T-helper 1 cell treated with Interleukin-12 subunit alpha and Interleukin-12 subunit beta and Interleukin-4 antibody, amounts not matched to agents 30 μg/mL and 1 μg/mL, for 36 hours (primary cell): ENCODE measurements around the gene POLA2.
"Not testable (repeated sequence)": the region's sequence is repeated elsewhere in the genome, so short reads cannot be mapped to it uniquely, and the experiment has no call there.

ENCODE experiments used
- H3K27ac Mint-ChIP-seq: one replicate; pipeline ENCODE4 v1.8.0; 2021; ENCODE audit warnings: mild to moderate bottlenecking, mixed read lengths
- H3K27me3 Mint-ChIP-seq: one replicate; pipeline ENCODE4 v1.8.0; 2021; ENCODE audit warnings: low read depth, mixed read lengths
- H3K36me3 Mint-ChIP-seq: one replicate; pipeline ENCODE4 v1.8.0; 2021; ENCODE audit warnings: low read depth, mixed read lengths
- H3K4me1 Mint-ChIP-seq: one replicate; pipeline ENCODE4 v1.8.0; 2021; ENCODE audit warnings: low read depth, mixed read lengths
- H3K4me3 Mint-ChIP-seq: one replicate; pipeline ENCODE4 v1.8.0; 2021; ENCODE audit warnings: mild to moderate bottlenecking, moderate library complexity, mixed read lengths
- H3K9me3 Mint-ChIP-seq: one replicate; pipeline ENCODE4 v1.8.0; 2021; ENCODE audit warnings: mixed read lengths

Gene POLA2

DNA sequence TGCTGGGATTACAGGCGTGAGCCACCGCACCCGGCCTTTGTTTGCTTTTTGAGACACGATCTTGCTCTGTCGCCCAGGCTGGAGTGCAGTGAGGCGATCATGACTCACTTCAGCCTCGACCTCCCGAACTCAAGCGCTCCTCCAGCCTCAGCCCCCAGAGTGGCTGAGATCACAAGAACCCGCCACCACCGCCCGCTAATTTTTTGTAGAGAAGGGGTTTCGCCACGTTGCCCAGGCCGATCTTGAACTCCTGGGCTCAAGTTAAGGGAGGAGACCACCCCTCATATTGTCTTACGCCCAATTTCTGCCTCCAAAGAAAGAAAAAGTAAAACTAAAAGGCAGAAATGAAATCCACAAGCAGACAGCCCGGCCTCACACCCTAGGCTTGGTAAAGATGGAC is 1.5 kb upstream of the POLA2 start:
- Mint-ChIP-seq H3K4me1 (peaks cover 28% of the 10 kb centered on the region), H3K36me3 (peaks cover 11% of the 10 kb centered on the region), H3K27ac (no peak overlapping the region), H3K27me3 (no peaks in the 10 kb centered on the region), H3K9me3 (no peaks in the 10 kb centered on the region), H3K4me3 (no peak overlapping the region)

DNA sequence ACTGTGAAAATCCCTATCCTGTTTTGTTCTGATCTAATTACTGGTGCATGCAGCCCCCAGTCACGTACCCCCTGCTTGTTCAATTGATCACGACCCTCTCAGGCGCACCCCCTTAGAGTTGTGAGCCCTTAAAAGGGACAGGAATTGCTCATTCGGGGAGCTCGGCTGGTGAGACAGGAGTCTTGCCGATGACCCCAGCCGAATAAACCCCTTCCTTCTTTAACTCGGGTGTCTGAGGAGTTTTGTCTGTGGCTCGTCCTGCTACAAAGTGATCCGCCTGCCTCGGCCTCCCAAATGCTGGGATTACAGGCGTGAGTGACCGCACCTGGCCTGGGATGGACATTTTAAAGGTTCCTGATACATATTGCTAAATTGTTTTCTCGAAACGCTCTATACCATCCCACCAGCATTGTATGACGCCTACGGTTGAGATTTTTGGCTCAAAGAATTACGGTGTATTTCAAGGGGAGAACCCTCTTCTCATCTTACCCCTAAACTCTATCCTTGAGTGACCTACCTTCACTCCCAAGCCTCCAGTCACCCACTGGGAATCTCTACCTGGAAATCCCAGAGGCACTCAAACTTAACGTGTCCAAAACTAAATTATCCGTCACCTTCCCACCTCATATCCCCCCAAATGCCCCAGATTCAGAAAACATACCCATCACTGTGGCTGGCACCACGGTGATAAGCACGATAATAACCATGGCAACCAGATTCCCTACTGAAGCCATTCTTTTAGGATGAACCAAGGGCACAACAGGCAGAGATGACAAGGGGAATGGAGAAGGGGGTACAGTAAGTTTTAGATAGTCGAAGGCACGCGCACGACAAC is 789 bp upstream of the POLA2 start:
- peak overlapping the region; percentile 87 for H3K27ac Mint-ChIP-seq
- H3K4me3 Mint-ChIP-seq: peak overlapping the region; percentile 87
- H3K27me3 Mint-ChIP-seq: no peaks in the 10 kb centered on the region
- no peaks in the 10 kb centered on the region for H3K9me3 Mint-ChIP-seq
- peaks cover 32% of the 10 kb centered on the region for H3K4me1 Mint-ChIP-seq
- H3K36me3 Mint-ChIP-seq: peaks cover 12% of the 10 kb centered on the region

DNA sequence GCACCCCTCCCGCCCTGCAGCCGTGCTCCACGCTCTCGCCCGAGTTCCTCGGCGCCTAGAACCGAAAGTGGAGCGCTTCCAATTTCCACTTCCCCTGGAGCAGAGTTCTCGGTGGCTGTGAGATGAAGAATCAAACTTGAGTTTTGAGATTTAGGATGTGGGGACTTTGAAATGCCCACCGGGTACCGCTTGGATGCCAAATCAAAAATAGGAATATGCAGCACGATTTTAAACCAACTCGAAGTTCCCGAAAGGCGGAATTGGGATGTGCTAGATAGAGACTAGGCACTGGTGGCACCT is 569 bp downstream of the POLA2 start:
- Mint-ChIP-seq H3K36me3 (peaks cover 18% of the 10 kb centered on the region), H3K4me3 (peak overlapping the region; percentile 87), H3K9me3 (no peaks in the 10 kb centered on the region), H3K27me3 (no peaks in the 10 kb centered on the region), H3K27ac (peak overlapping the region; percentile 87), H3K4me1 (peaks cover 38% of the 10 kb centered on the region)

DNA sequence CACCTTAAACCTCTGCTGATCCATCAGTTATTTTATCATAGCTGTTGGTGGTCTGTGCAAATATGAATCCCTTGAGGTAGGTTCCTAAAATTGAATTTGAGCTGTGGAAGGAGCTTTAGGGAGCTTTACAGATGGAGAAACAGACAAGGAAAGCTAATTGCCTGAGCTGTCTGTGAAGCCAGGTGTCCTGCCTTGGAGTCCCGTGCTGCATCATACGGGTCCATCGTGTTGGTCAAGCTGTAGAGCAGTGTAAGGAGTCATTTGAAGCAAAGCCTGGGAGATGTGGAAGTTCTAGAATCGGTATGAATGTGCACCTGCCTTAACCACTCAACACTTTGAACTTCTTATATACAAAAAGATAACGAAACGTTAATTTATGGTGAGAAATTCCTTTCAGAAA is 1.0 kb downstream of the POLA2 start:
- peak overlapping the region; percentile 87 for H3K27ac Mint-ChIP-seq
- peaks cover 19% of the 10 kb centered on the region for H3K36me3 Mint-ChIP-seq
- H3K4me1 Mint-ChIP-seq: peaks cover 38% of the 10 kb centered on the region
- no peaks in the 10 kb centered on the region for H3K9me3 Mint-ChIP-seq
- H3K4me3 Mint-ChIP-seq: peak overlapping the region; percentile 87
- H3K27me3 Mint-ChIP-seq: no peaks in the 10 kb centered on the region

DNA sequence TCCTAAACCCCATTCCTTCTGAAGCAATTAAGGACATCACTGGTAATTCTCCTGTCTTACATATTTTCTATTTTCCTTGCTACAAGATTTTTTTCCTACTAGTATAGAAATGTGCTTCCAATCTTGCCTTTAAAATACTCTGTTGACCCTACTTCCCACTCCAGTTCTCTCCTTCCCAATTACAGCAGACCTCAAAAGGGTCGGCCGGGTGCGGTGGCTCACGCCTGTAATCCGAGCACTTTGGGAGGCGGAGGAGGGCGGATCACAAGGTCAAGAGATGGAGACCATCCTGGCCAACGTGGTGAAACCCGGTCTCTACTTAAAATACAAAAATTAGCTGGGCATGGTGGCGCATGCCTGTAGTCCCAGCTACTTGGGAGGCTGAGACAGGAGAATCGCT is 3.0 kb downstream of the POLA2 start:
- H3K36me3 Mint-ChIP-seq: peaks cover 24% of the 10 kb centered on the region

DNA sequence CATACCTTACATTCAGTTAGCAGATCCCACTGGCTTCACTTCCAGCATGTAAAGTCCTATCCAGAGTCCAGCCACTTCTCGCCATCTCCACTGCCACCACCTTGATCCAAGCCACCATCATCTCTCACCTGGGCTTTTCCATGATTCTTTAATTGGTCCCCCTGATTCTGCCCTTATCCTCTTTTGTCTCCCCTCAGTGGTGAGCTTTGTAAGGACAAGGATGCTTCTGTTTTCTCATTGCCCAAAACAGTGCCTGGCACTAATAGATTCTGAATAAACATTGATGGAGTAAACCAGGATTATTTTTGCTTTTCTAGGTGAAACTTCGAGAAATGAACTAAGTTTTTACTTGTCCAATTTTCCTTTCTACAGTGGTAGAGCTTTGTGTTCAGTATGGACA is 4.4 kb downstream of the POLA2 start:
- Mint-ChIP-seq H3K9me3 (no peaks in the 10 kb centered on the region), H3K27me3 (no peaks in the 10 kb centered on the region), H3K4me3 (peak overlapping the region; percentile 5), H3K27ac (peak overlapping the region; percentile 65), H3K36me3 (peaks cover 32% of the 10 kb centered on the region), H3K4me1 (peaks cover 27% of the 10 kb centered on the region)

More for the DNA sequence above, 3.0 kb downstream of the POLA2 start:
- not testable (repeated sequence) for H3K27me3 Mint-ChIP-seq, H3K9me3 Mint-ChIP-seq
- peak overlapping the region; percentile 41 for H3K27ac Mint-ChIP-seq
- H3K4me3 Mint-ChIP-seq: peak overlapping the region; percentile 68
- peaks cover 34% of the 10 kb centered on the region for H3K4me1 Mint-ChIP-seq

DNA sequence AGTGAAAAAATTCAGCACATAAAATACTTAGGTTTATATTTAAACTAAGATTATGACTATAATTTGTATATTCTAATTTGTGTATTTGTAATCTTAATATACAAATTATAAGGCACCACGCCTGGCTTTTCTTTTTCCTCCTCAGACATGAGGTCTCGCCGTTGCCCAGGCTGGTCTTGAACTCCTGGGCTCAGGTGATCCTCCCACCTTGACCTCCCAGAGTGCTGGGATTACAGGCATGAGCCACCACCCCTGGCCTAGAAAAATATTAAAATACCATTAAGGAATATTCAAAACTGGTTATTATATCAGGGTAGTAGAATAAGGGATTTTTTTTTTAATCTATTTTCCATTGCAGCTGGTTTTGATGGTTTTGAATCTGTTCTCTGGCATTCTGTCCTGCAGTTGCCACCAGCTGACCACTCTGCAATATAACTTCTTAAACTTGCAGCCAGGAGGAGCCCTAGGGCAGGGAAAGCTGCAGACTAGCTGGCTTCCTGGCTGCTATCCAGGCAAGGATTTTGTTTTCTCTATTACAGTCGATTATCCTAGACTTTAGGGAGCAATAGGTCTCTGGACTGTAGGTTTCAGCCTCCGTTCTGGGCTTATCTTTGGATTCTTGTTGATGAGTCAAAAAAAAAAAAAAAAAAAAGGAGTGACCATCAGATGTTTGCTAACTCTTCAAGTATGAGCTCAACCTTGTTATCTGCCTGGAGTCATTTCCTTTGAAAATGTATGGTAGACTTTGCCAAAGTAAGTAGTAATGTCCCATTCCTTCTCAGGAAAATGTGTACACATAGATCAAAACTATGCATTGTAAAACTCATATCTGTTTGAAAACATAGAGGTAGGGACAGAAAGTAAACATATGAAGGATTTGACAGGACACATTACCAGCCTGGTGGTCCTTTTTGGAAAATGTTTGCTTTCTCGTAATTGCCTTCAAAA is 13.2 kb downstream of the POLA2 start:
- no peak overlapping the region for H3K4me3 Mint-ChIP-seq
- peaks cover 11% of the 10 kb centered on the region for H3K4me1 Mint-ChIP-seq
- H3K27me3 Mint-ChIP-seq: no peaks in the 10 kb centered on the region
- H3K9me3 Mint-ChIP-seq: no peaks in the 10 kb centered on the region
- H3K27ac Mint-ChIP-seq: no peak overlapping the region
- peaks cover 26% of the 10 kb centered on the region for H3K36me3 Mint-ChIP-seq

DNA sequence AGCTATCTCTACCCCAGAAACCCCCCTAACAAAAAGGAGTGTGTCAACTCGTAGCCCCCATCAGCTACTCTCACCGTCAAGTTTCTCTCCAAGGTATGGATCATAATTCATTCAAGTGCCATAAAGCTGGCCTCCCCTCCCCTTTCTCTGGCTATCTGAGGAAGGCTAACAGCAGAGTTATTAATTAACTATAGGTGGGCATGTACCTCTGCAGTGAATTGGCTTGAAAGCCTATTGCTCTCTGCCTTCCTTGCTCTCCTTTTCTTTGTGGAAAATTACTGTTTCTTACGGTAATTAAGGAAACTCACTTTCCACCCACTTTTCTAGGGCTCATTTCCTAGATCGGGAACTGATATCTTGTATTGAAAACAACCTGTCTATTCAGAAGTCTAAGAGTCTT is 14.1 kb downstream of the POLA2 start:
- H3K36me3 Mint-ChIP-seq: peaks cover 22% of the 10 kb centered on the region
- H3K4me3 Mint-ChIP-seq: no peak overlapping the region
- no peaks in the 10 kb centered on the region for H3K9me3 Mint-ChIP-seq
- H3K4me1 Mint-ChIP-seq: peaks cover 13% of the 10 kb centered on the region
- no peaks in the 10 kb centered on the region for H3K27me3 Mint-ChIP-seq
- no peak overlapping the region for H3K27ac Mint-ChIP-seq

DNA sequence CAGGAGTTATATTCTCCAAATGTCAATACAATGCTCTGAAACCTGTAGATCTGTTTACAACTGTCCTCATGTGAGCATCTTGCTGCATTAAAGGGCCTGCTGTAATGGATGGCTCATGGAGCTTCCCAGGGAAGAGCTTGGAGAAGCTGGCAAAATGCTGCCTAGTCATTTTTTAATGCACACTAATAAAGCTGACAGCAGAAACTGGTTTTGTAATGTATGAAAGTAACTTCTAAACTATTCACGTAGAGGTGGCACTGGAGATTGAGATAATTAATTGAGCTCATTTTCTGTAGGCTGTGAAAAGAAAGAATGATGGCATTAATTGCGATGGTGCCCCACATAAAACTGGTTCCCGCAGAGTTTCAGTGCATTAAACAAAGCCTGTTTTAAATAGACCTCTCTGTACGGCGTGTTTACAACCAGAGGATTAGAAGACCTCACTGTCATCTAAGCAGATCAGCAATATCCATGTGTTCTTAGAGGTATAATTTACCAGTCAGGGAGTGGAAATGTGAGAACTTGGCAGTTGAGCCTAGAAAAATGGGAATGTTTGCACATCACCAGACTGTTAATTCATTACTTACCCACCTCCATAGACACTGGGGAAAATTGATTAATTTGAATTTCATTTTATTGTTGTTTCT is 16.0 kb downstream of the POLA2 start:
- no peak overlapping the region for H3K27ac Mint-ChIP-seq
- no peaks in the 10 kb centered on the region for H3K9me3 Mint-ChIP-seq

DNA sequence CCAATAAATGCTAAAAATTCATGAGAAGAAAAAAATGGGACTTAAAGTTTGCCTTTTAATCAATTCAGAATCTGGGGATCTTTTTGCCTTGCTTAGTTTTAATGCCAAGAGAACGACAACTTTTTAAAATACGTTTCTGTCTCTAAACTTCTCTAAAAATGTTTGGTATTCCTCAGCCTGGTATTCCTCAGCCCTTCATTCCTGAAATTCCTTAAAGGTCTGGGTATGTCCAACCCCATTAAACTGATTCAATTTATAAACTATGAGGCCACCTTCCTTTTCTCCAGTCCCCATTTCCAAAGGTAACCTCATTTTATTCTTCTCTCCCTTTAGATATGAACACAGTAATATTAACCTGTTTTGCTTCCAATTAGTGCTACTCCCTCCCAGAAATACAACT is 16.6 kb downstream of the POLA2 start:
- H3K4me1 Mint-ChIP-seq: peaks cover 13% of the 10 kb centered on the region

More for the DNA sequence above, 16.0 kb downstream of the POLA2 start:
- H3K27me3 Mint-ChIP-seq: no peaks in the 10 kb centered on the region
- peaks cover 13% of the 10 kb centered on the region for H3K4me1 Mint-ChIP-seq
- no peak overlapping the region for H3K4me3 Mint-ChIP-seq
- H3K36me3 Mint-ChIP-seq: peaks cover 31% of the 10 kb centered on the region

DNA sequence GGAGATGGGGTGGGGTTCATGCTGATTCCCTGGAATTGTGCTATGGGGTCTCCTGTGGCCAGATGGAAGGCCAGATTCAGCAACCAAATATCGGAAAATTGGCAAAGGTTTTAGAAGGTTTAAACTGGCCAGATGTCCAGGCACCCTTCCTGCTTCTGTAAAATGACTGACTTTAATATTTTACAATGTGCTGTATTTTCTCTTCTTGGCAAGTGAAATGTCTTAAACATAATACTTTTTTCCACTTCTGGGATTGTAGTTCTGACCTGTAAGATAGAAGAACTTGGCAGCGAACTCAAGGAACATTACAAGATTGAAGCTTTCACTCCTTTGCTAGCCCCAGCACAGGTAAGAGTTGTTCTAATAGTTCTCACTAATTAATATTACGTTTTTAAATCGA is 17.5 kb downstream of the POLA2 start:
- Mint-ChIP-seq H3K4me3 (no peak overlapping the region), H3K27me3 (no peaks in the 10 kb centered on the region), H3K27ac (peak overlapping the region; percentile 77), H3K36me3 (peaks cover 38% of the 10 kb centered on the region), H3K4me1 (peaks cover 13% of the 10 kb centered on the region), H3K9me3 (no peaks in the 10 kb centered on the region)

More for the DNA sequence above, 16.6 kb downstream of the POLA2 start:
- Mint-ChIP-seq H3K27ac (no peak overlapping the region), H3K9me3 (no peaks in the 10 kb centered on the region), H3K36me3 (peaks cover 31% of the 10 kb centered on the region), H3K27me3 (no peaks in the 10 kb centered on the region), H3K4me3 (no peak overlapping the region)

DNA sequence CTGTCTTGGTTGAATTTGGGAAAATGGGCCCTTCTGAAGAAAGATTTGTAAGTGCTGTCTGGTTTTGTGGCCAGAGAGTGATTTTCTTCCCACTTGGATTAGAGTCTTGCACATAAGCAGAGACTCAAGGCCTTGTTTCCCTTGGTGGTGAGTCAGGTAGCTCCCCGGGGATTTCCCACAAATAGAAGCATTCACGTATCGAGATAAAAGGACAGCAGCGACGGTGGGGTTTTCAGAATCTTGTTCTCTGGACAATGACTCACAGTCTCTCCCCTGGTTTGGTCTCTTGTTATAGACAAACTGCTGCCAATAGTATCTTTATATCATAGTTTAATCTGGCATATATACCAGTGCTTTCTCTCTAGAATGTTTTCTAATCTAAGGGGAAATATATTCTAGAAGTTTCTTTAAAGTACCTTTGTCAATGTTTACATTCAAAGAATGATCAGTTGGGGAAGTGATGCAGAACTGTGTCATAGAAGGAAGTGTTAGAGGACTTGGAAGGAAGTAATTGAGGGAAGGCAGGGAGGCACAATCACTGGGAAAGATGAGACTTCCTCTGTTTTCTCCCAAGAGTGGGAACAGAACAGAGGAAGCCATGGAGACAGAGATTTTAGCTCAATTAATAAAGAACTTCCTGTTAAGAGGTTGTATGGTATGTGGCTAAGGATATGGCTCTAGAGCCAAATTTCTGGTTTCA is 18.1 kb downstream of the POLA2 start:
- Mint-ChIP-seq H3K27ac (peak overlapping the region; percentile 77), H3K27me3 (no peaks in the 10 kb centered on the region), H3K4me3 (no peak overlapping the region), H3K36me3 (peaks cover 38% of the 10 kb centered on the region), H3K4me1 (peaks cover 13% of the 10 kb centered on the region), H3K9me3 (no peaks in the 10 kb centered on the region)

DNA sequence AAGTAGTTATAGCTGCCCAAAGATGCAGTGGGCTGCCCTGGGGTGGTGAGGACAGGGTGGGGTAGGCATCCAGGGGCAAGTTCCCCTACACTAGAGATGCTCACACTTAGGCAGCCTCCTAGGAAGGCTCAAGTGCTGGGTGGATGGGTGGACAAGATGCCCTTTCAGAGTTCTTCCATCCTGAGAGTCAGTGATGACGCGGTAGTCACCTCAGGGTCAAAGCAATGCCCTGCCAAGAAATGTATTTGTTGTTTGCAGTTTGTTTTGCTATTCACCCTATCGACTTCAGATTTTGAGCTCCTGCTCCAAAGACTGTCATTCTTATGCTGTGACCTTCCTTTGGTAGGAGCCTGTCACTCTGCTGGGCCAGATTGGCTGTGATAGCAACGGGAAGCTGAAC is 18.9 kb downstream of the POLA2 start:
- no peaks in the 10 kb centered on the region for H3K27me3 Mint-ChIP-seq

DNA sequence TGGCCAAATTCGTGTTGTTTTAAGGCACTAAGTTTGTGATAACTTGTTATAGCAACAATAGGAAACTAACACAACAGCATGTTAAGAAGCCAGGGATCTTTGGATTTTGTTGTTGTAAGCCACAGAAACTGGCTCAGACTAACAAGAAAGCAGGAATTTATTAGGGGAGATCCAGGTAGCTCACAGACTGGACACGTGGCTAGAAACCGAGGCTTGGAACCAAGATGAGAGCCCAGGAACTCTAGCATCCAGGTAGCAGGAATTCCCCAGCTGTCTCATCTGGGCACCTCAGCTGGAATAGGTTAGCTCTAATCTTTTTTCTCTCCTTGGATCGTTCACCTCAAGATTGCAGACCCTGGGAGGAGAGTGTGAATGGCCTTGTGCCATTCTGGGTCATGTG is 24.9 kb downstream of the POLA2 start:
- Mint-ChIP-seq H3K36me3 (peaks cover 42% of the 10 kb centered on the region), H3K27ac (no peak overlapping the region), H3K9me3 (no peaks in the 10 kb centered on the region), H3K4me3 (no peak overlapping the region), H3K27me3 (no peaks in the 10 kb centered on the region), H3K4me1 (peaks cover 2% of the 10 kb centered on the region)

More for the DNA sequence above, 18.9 kb downstream of the POLA2 start:
- H3K4me1 Mint-ChIP-seq: peaks cover 13% of the 10 kb centered on the region
- peaks cover 38% of the 10 kb centered on the region for H3K36me3 Mint-ChIP-seq
- H3K9me3 Mint-ChIP-seq: no peaks in the 10 kb centered on the region
- no peak overlapping the region for H3K27ac Mint-ChIP-seq
- H3K4me3 Mint-ChIP-seq: no peak overlapping the region
